ENCODE results near the gene ANTXRL.

DNA sequence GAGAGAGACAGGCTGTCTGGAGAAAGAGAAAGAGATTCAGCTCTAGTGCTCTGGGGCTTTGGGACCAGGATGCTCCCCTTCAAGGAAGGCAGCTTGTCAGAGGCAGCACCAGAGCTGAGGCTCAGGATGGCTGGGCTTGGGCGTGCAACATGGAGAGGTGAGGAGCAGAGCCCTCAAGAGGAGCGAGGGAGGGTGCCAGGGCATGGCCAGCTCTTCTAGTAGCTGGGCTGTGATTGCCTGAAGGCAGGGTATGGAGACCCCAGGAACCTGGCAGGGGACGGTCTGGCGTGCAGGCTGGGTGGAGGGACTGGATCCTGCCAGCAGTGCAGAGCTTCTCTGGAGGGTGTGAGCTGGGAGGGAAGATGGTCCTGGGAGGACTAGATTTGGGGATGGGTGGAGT is 40.2 kb downstream of the ANTXRL start:
- TF ChIP-seq POLR2A (IDR thresholded peaks at IDR 0.05; ENCODE audit: extremely low read depth, insufficient read length) (no peak), MYC (IDR thresholded peaks at IDR 0.05; ENCODE audit: low read depth, low read length) (no peak)
- TF ChIP-seq, protein P1, sequence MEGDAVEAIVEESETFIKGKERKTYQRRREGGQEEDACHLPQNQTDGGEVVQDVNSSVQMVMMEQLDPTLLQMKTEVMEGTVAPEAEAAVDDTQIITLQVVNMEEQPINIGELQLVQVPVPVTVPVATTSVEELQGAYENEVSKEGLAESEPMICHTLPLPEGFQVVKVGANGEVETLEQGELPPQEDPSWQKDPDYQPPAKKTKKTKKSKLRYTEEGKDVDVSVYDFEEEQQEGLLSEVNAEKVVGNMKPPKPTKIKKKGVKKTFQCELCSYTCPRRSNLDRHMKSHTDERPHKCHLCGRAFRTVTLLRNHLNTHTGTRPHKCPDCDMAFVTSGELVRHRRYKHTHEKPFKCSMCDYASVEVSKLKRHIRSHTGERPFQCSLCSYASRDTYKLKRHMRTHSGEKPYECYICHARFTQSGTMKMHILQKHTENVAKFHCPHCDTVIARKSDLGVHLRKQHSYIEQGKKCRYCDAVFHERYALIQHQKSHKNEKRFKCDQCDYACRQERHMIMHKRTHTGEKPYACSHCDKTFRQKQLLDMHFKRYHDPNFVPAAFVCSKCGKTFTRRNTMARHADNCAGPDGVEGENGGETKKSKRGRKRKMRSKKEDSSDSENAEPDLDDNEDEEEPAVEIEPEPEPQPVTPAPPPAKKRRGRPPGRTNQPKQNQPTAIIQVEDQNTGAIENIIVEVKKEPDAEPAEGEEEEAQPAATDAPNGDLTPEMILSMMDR (IDR thresholded peaks at IDR 0.05; ENCODE audit: low read depth, low read length) = no peak
- TF ChIP-seq, protein P2, sequence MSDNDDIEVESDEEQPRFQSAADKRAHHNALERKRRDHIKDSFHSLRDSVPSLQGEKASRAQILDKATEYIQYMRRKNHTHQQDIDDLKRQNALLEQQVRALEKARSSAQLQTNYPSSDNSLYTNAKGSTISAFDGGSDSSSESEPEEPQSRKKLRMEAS (IDR thresholded peaks at IDR 0.05; ENCODE audit: low read depth, low read length) = no peak

All from NB4 (cell line).